Endothelial cell of umbilical vein (primary cell): ENCODE data around the gene FAM120A.

Experiments
- CTCF ChIP-seq, 2 donors: IDR thresholded peaks; 1 replicate in 1 of 2; 2 replicates in 1 of 2; pipeline ENCODE4 v1.5.1; 2011; ENCODE audit warnings: low read length in 2 of 2, mild to moderate bottlenecking in 2 of 2, moderate library complexity in 2 of 2, control low read depth in 1 of 2, inconsistent platforms in 1 of 2, low read depth in 1 of 2; ENCODE audit not compliant: insufficient read depth in 1 of 2; ENCODE audit errors: extremely low read depth in 1 of 2
- EZH2 ChIP-seq: IDR thresholded peaks from 2 replicates; pipeline ENCODE4 v1.6.1; 2012; ENCODE audit warnings: borderline replicate concordance, low read depth, mild to moderate bottlenecking, moderate library complexity, low read length, inconsistent platforms; ENCODE audit not compliant: severe bottlenecking
- FOS ChIP-seq: IDR thresholded peaks from 2 replicates; pipeline ENCODE4 v1.6.1; 2011; ENCODE audit warnings: mild to moderate bottlenecking, low read length, moderate library complexity, borderline replicate concordance; ENCODE audit not compliant: insufficient read depth
- GATA2 ChIP-seq: IDR thresholded peaks from 2 replicates; pipeline ENCODE4 v1.7.0; 2011; ENCODE audit warnings: low read depth, mild to moderate bottlenecking, moderate library complexity, mixed read lengths, low read length; ENCODE audit not compliant: insufficient read length, insufficient read depth
- JUN ChIP-seq: IDR thresholded peaks from 2 replicates; pipeline ENCODE4 v1.6.1; 2011; ENCODE audit warnings: borderline replicate concordance, low read depth; ENCODE audit not compliant: insufficient read length, insufficient read depth
- MYC ChIP-seq: IDR thresholded peaks from one replicate; pipeline ENCODE4 v1.6.1; 2011; ENCODE audit warnings: mild to moderate bottlenecking, low read depth, low read length
- POLR2A ChIP-seq: IDR thresholded peaks from 2 replicates; pipeline ENCODE4 v1.6.1; 2012; ENCODE audit warnings: low read depth, mild to moderate bottlenecking, control low read depth, low read length
- POLR2AphosphoS5 ChIP-seq: IDR thresholded peaks from 2 replicates; pipeline ENCODE4 v1.6.1; 2012; ENCODE audit warnings: low read depth, mild to moderate bottlenecking, control low read depth, low read length, moderate library complexity; ENCODE audit not compliant: insufficient read depth

GRCh38 chr9:93612052-93612795 lies 160.7 kb downstream of the FAM120A start:
- no peak for TF ChIP-seq CTCF (IDR thresholded peaks at IDR 0.05; ENCODE audit: extremely low read depth in 1 of 2, insufficient read depth in 1 of 2, low read depth in 1 of 2, low read length in 2 of 2)
- no peak for TF ChIP-seq POLR2A
- no peak for TF ChIP-seq GATA2
- TF ChIP-seq EZH2, result no peak
- TF ChIP-seq POLR2AphosphoS5, result no peak
- no peak for TF ChIP-seq MYC
- TF ChIP-seq FOS, result no peak
- no peak for TF ChIP-seq JUN
